SU-DHL-6 (cell line): ENCODE data around the gene EPHA4.

Experiments used
- H2AFZ ChIP-seq: fragments of 200-600 bp; sonication (generic); 2 replicates; pipeline ENCODE4 v1.6.1; 2014; ENCODE audit warnings: low read depth, mild to moderate bottlenecking, moderate library complexity, mixed read lengths, antibody characterized with exemption, low read length; ENCODE audit not compliant: severe bottlenecking
- H3F3A ChIP-seq: fragments of 200-600 bp; shearing (Covaris generic); 2 replicates; pipeline ENCODE4 v1.6.0; 2016; ENCODE audit warnings: antibody characterized with exemption, mild to moderate bottlenecking; ENCODE audit not compliant: insufficient read depth
- H3K27ac ChIP-seq: fragments of 200-600 bp; sonication (generic); 2 replicates; pipeline ENCODE4 v1.5.1; 2016; ENCODE audit warnings: low read depth, mild to moderate bottlenecking, low read length, moderate library complexity, mixed read lengths
- H3K27me3 ChIP-seq: fragments of 200-600 bp; sonication (generic), shearing (Covaris generic); 2 replicates; pipeline ENCODE4 v1.6.0; 2014; ENCODE audit warnings: mild to moderate bottlenecking, low read length
- H3K36me3 ChIP-seq: fragments of 200-600 bp; sonication (generic); 2 replicates; pipeline ENCODE4 v1.6.1; 2014; ENCODE audit warnings: mild to moderate bottlenecking, low read length, mixed read lengths
- H3K4me2 ChIP-seq: fragments of 300-600, 200-600 bp; shearing (Covaris generic), sonication (generic); 2 replicates; pipeline ENCODE4 v1.6.0; 2014; ENCODE audit warnings: low read length, low read depth, mild to moderate bottlenecking; ENCODE audit not compliant: poor library complexity, severe bottlenecking
- H3K4me3 ChIP-seq: fragments of 200-600 bp; sonication (generic); 2 replicates; pipeline ENCODE4 v1.5.1; 2014; ENCODE audit warnings: antibody characterized with exemption, low read length, mild to moderate bottlenecking, mixed read lengths; ENCODE audit not compliant: insufficient read depth, poor library complexity, severe bottlenecking
- H3K79me2 ChIP-seq: fragments of 200-600 bp; sonication (generic); 2 replicates; pipeline ENCODE4 v1.6.1; 2014; ENCODE audit warnings: mild to moderate bottlenecking, low read length, moderate library complexity; ENCODE audit not compliant: insufficient read depth
- H3K9ac ChIP-seq: fragments of 200-600 bp; sonication (generic); 2 replicates; pipeline ENCODE4 v1.7.0; 2014; ENCODE audit warnings: mild to moderate bottlenecking, low read length
- H3K9me2 ChIP-seq: fragments of 200-600 bp; sonication (generic); replicated peaks from 2 replicates; pipeline ENCODE4 v1.6.1; 2014; ENCODE audit warnings: low read length; ENCODE audit not compliant: insufficient read depth
- H3K9me3 ChIP-seq: fragments of 200-600 bp; sonication (generic); 2 replicates; pipeline ENCODE4 v1.6.1; 2014; ENCODE audit warnings: low read length, mixed read lengths; ENCODE audit not compliant: insufficient read depth
- H4K20me1 ChIP-seq: fragments of 200-600 bp; sonication (generic); 2 replicates; pipeline ENCODE4 v1.6.1; 2014; ENCODE audit warnings: low read depth, mild to moderate bottlenecking, antibody characterized with exemption, low read length, moderate library complexity, mixed read lengths
- CTCF ChIP-seq: fragments of 200-600 bp; sonication (generic); IDR thresholded peaks from one replicate; pipeline ENCODE4 v1.5.1; 2017; ENCODE audit warnings: antibody characterized with exemption, mild to moderate bottlenecking, low read length, moderate library complexity; ENCODE audit not compliant: insufficient read depth, poor library complexity, severe bottlenecking
- EZH2phosphoT487 ChIP-seq: fragments of 200-600 bp; sonication (generic), shearing (Covaris generic); conservative IDR thresholded peaks from 2 replicates; pipeline ENCODE4 v1.6.1; 2018; ENCODE audit warnings: mild to moderate bottlenecking, antibody characterized with exemption, low read length, moderate library complexity, mixed read lengths

EPHA4 gene

GRCh38 chr2:221428896-221429295, 143.2 kb downstream of the EPHA4 start:
- H3F3A ChIP-seq = no peaks in the 10 kb centered on the region
- H2AFZ ChIP-seq = no peak overlapping the region
- H3K4me2 ChIP-seq = no peak overlapping the region
- H3K79me2 ChIP-seq = no peaks in the 10 kb centered on the region
- H3K9me3 ChIP-seq = no peaks in the 10 kb centered on the region
- H3K9ac ChIP-seq = no peak overlapping the region
- H3K4me3 ChIP-seq = no peak overlapping the region
- H3K9me2 ChIP-seq = no peaks in the 10 kb centered on the region
- H3K36me3 ChIP-seq = no peaks in the 10 kb centered on the region
- no peaks in the 10 kb centered on the region for H3K27me3 ChIP-seq
- no peaks in the 10 kb centered on the region for H4K20me1 ChIP-seq
- H3K27ac ChIP-seq = no peak overlapping the region
- TF ChIP-seq CTCF = no peak
- no peak for TF ChIP-seq EZH2phosphoT487

GRCh38 chr2:221426929-221427328, 145.2 kb downstream of the EPHA4 start:
- Histone ChIP-seq H3K9me2 (0 out of 2 replicates have a peak, but pooled peaks cover 3% of the 10 kb centered on the region), H3K79me2 (no peaks in the 10 kb centered on the region), H3K36me3 (no peaks in the 10 kb centered on the region), H3K4me3 (no peak overlapping the region), H3F3A (no peaks in the 10 kb centered on the region), H2AFZ (no peak overlapping the region), H4K20me1 (no peaks in the 10 kb centered on the region), H3K9me3 (no peaks in the 10 kb centered on the region), H3K9ac (no peak overlapping the region), H3K4me2 (no peak overlapping the region), H3K27ac (no peak overlapping the region), H3K27me3 (no peaks in the 10 kb centered on the region)
- TF ChIP-seq CTCF (no peak), EZH2phosphoT487 (no peak)

GRCh38 chr2:221425891-221426290, 146.2 kb downstream of the EPHA4 start:
- H3K4me3 ChIP-seq = no peak overlapping the region
- TF ChIP-seq EZH2phosphoT487 (no peak), CTCF (no peak)
- no peak overlapping the region for H3K9ac ChIP-seq
- H4K20me1 ChIP-seq = no peaks in the 10 kb centered on the region
- no peaks in the 10 kb centered on the region for H3K27me3 ChIP-seq
- H3K36me3 ChIP-seq = no peaks in the 10 kb centered on the region
- no peak overlapping the region for H3K27ac ChIP-seq
- 0 out of 2 replicates have a peak, but pooled peaks cover 3% of the 10 kb centered on the region for H3K9me2 ChIP-seq
- no peak overlapping the region for H3K4me2 ChIP-seq
- H3K9me3 ChIP-seq = no peaks in the 10 kb centered on the region
- no peak overlapping the region for H2AFZ ChIP-seq
- no peaks in the 10 kb centered on the region for H3F3A ChIP-seq
- no peaks in the 10 kb centered on the region for H3K79me2 ChIP-seq
